HEK293 (cell line): Measurements from ENCODE around the gene MRPL17.

ENCODE experiments used
- REPIN1 ChIP-seq: fragments of 450-650 bp; formaldehyde crosslinking; IDR thresholded peaks from 2 replicates; pipeline ENCODE4 v1.5.1; 2017; ENCODE audit warnings: missing biosample characterization, missing genetic modification characterization, low read depth
- ZNF785 ChIP-seq: fragments of 450-650 bp; formaldehyde crosslinking; IDR thresholded peaks from 2 replicates; pipeline ENCODE4 v1.5.1; 2016; ENCODE audit warnings: missing biosample characterization, missing genetic modification characterization

GRCh38 chr11:6666302-6667183 is 16.6 kb downstream of the MRPL17 start:
- TF ChIP-seq REPIN1 (tag by site-specific recombination), result no peak
- TF ChIP-seq ZNF785 (tag by site-specific recombination), result no peak
